B cell (primary cell): ENCODE data around the gene ASAP3. TPM values are rescaled to one million over a fixed set of nuclear protein-coding genes. Genes with fewer than 3 reads are reported as not detected.

Source experiments
- ATAC-seq: fragments of 200-7000 bp; cut with Tn5 transposase; one replicate; pipeline ENCODE4 v1.10.0; 2021; ENCODE audit warnings: low read depth, mild to moderate bottlenecking, moderate number of reproducible peaks, moderate library complexity
- CTCF ChIA-PET: fragments of 350-600 bp; sonication (Branson Sonifier 250); formaldehyde crosslinking; loops from one replicate; lab custom pipeline; 2021; ENCODE audit warnings: antibody characterized with exemption, inconsistent platforms; lab: Charles Lee
- POLR2A ChIA-PET: fragments of 350-600 bp; sonication (Branson Sonifier 250); formaldehyde crosslinking; loops from one replicate; lab custom pipeline; 2021; ENCODE audit warnings: antibody characterized with exemption; lab: Charles Lee
- DNase-seq: peaks from one replicate; pipeline ENCODE4 v3.0.0; 2013
- H2AFZ ChIP-seq: 2 replicates; pipeline ENCODE4 v1.6.1; 2012; ENCODE audit warnings: mild to moderate bottlenecking, low read depth, low read length; ENCODE audit not compliant: insufficient read depth, poor library complexity, severe bottlenecking
- H3K27ac ChIP-seq, 2 donors: 1 replicate in 1 of 2; 2 replicates in 1 of 2; pipeline ENCODE4 v1.5.1; 2012 to 2013; ENCODE audit warnings: low read length in 2 of 2, mild to moderate bottlenecking in 2 of 2, moderate library complexity in 1 of 2
- H3K27me3 ChIP-seq, 4 experiments: fragments of 200-600 bp in 1 of 4; sonication (generic) in 1 of 4; replicated peaks in 1 of 4; 1 replicate in 2 of 4; 2 replicates in 2 of 4; pipeline versions ENCODE4 v1.6.1 to v1.7.0; 2013 to 2016; ENCODE audit warnings: low read length in 3 of 4, mild to moderate bottlenecking in 2 of 4, mixed read lengths in 1 of 4, moderate library complexity in 1 of 4; ENCODE audit not compliant: insufficient read depth in 4 of 4, control insufficient read depth in 3 of 4; ENCODE audit errors: control extremely low read depth in 1 of 4
- H3K36me3 ChIP-seq, 2 experiments: replicated peaks in 1 of 2; 1 replicate in 1 of 2; 2 replicates in 1 of 2; pipeline versions ENCODE4 v1.6.1 to v1.7.1; 2013; ENCODE audit warnings: low read length in 1 of 2; ENCODE audit not compliant: insufficient read depth in 2 of 2, control insufficient read depth in 1 of 2; ENCODE audit errors: control extremely low read depth in 1 of 2, extremely low read depth in 1 of 2
- H3K4me1 ChIP-seq, 2 donors: fragments of 200-600 bp in 1 of 2; sonication (generic) in 1 of 2; 1 replicate in 1 of 2; 2 replicates in 1 of 2; pipeline versions ENCODE4 v1.5.1 to v1.6.1; 2013 to 2017; ENCODE audit warnings: low read length in 2 of 2; ENCODE audit not compliant: control insufficient read depth in 2 of 2, insufficient read depth in 2 of 2
- H3K4me2 ChIP-seq: replicated peaks from 2 replicates; pipeline ENCODE3; 2012; ENCODE audit warnings: mild to moderate bottlenecking, low read depth, low read length; ENCODE audit not compliant: poor library complexity, severe bottlenecking
- H3K4me3 ChIP-seq, 5 experiments: fragments of 200-600 bp in 1 of 5; sonication (generic) in 1 of 5; 1 replicate in 3 of 5; 2 replicates in 2 of 5; pipeline versions ENCODE4 v1.5.1 to v1.7.0; 2011 to 2016; ENCODE audit warnings: low read length in 4 of 5, mild to moderate bottlenecking in 4 of 5, low read depth in 2 of 5, control low read depth in 1 of 5, moderate library complexity in 1 of 5; ENCODE audit not compliant: insufficient read depth in 1 of 5; ENCODE audit errors: control extremely low read depth in 1 of 5, extremely low read depth in 1 of 5
- H3K79me2 ChIP-seq: fragments of 200-600 bp; sonication (generic); one replicate; pipeline ENCODE4 v1.6.0; 2016; ENCODE audit warnings: low read length; ENCODE audit not compliant: control insufficient read depth, insufficient read depth
- H3K9ac ChIP-seq: fragments of 200-600 bp; sonication (generic); 2 replicates; pipeline ENCODE4 v1.6.1; 2017; ENCODE audit warnings: mild to moderate bottlenecking, low read length, moderate library complexity
- H3K9me3 ChIP-seq, 3 donors: one replicate each; pipeline versions ENCODE4 v1.6.1 to v1.7.1; 2013; ENCODE audit warnings: low read length in 2 of 3; ENCODE audit not compliant: control insufficient read depth in 2 of 3, insufficient read depth in 1 of 3; ENCODE audit errors: control extremely low read depth in 1 of 3
- H4K20me1 ChIP-seq: 2 replicates; pipeline ENCODE4 v1.6.0; 2012; ENCODE audit warnings: mild to moderate bottlenecking, low read length; ENCODE audit not compliant: insufficient read depth, control insufficient read depth, poor library complexity, severe bottlenecking
- H3K27ac Mint-ChIP-seq: one replicate; pipeline ENCODE4 v1.8.0; 2021; ENCODE audit warnings: mixed read lengths
- H3K27me3 Mint-ChIP-seq: one replicate; pipeline ENCODE4 v1.8.0; 2021; ENCODE audit warnings: mixed read lengths
- H3K4me1 Mint-ChIP-seq: one replicate; pipeline ENCODE4 v1.8.0; 2021; ENCODE audit warnings: mixed read lengths
- H3K4me3 Mint-ChIP-seq: one replicate; pipeline ENCODE4 v1.8.0; 2021; ENCODE audit warnings: mixed read lengths
- H3K9me3 Mint-ChIP-seq: one replicate; pipeline ENCODE4 v1.8.0; 2022; ENCODE audit warnings: mixed read lengths; ENCODE audit not compliant: insufficient read depth
- EZH2 ChIP-seq: IDR thresholded peaks from 2 replicates; pipeline ENCODE4 v1.6.1; 2012; ENCODE audit warnings: borderline replicate concordance, low read depth, mild to moderate bottlenecking, moderate library complexity, low read length; ENCODE audit not compliant: insufficient read depth, poor library complexity, severe bottlenecking
- WGBS: methylation state at CpG from one replicate; pipeline ENCODE4 v1.1.5; 2013; ENCODE audit warnings: missing lambda C conversion rate; ENCODE audit not compliant: insufficient coverage; 5-methylcytosine and 5-hydroxymethylcytosine counted together
- intact Hi-C: fragments of 100-400 bp; cut with micrococcal nuclease; formaldehyde crosslinking; loops from one replicate; pipeline ENCODE4 v1.10.0; 2022
- polyA plus RNA-seq: library from polyadenylated mRNA; depleted of rRNA; stranded (reverse); fragments of >200 nt; gene quantifications from 2 replicates; pipeline ENCODE4 v1.2.3, GENCODE V29; 2012
- total RNA-seq, 2 donors: library from RNA; stranded (reverse); fragments of 120-200 nt in 1 of 2; gene quantifications; 1 replicate in 1 of 2; 2 replicates in 1 of 2; pipeline versions ENCODE4 v1.2.3 to v1.2.4, GENCODE V29; 2013 to 2022
- TF ChIP-seq, protein P1 (sequence below): fragments of 200-600 bp; IDR thresholded peaks from one replicate; pipeline ENCODE4 v1.8.0; 2022; ENCODE audit warnings: antibody characterized with exemption, mild to moderate bottlenecking

The ASAP3 gene
- total and polyA plus RNA-seq, 2 donors (not counting 1 experiment from before 2014, with no cell fraction given), result 2.9 to 11.0 TPM

DNA sequence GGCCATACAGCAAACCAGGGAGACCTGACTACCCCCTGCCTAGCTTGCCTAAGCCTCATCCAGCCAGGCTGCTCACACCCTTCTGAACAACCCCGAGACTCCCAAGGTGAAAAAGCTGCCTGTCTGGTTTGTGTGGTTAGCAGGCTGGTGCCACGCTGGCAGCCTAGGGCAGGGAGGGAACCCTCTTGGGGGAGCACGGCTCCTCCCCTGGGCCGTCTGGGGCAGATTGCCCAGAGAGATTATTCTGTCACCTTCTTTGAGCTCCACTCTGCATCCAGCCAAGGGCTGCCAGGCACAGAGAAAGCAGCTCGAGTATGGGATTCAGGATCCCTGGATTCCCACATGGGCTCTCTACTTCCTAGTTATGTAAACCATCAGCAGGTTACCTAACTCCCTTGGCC, 32.0 kb downstream of the ASAP3 start:
- no peak overlapping the region for H2AFZ ChIP-seq
- no peak overlapping the region for H3K4me3 ChIP-seq
- no peak overlapping the region for H3K4me3 Mint-ChIP-seq
- H3K4me1 ChIP-seq, result no peaks in the 10 kb centered on the region
- H3K4me1 Mint-ChIP-seq, result no peaks in the 10 kb centered on the region
- no peak for DNase-seq
- H3K79me2 ChIP-seq, result no peaks in the 10 kb centered on the region
- no peaks in the 10 kb centered on the region for H4K20me1 ChIP-seq
- H3K4me2 ChIP-seq, result no peak overlapping the region
- H3K27ac Mint-ChIP-seq, result no peak overlapping the region
- peaks cover 16% of the 10 kb centered on the region for H3K27me3 Mint-ChIP-seq
- POLR2A ChIA-PET, result interaction anchor here (0.6 kb wide), 1 partner anchor 34 kb away, joined by 3 read pairs; no protein-coding TSS in a partner anchor
- WGBS, result 0% methylated on average over 5 of the region's 5 CpGs
- no peak overlapping the region for H3K9ac ChIP-seq
- TF ChIP-seq, protein P1, sequence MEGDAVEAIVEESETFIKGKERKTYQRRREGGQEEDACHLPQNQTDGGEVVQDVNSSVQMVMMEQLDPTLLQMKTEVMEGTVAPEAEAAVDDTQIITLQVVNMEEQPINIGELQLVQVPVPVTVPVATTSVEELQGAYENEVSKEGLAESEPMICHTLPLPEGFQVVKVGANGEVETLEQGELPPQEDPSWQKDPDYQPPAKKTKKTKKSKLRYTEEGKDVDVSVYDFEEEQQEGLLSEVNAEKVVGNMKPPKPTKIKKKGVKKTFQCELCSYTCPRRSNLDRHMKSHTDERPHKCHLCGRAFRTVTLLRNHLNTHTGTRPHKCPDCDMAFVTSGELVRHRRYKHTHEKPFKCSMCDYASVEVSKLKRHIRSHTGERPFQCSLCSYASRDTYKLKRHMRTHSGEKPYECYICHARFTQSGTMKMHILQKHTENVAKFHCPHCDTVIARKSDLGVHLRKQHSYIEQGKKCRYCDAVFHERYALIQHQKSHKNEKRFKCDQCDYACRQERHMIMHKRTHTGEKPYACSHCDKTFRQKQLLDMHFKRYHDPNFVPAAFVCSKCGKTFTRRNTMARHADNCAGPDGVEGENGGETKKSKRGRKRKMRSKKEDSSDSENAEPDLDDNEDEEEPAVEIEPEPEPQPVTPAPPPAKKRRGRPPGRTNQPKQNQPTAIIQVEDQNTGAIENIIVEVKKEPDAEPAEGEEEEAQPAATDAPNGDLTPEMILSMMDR, result no peak
- no peak for TF ChIP-seq EZH2
- intact Hi-C loops, result no loop called here
- no peak for ATAC-seq
- H3K27ac ChIP-seq, result no peak overlapping the region
- H3K36me3 ChIP-seq, result no peaks in the 10 kb centered on the region
- H3K27me3 ChIP-seq, result peaks cover 0 to 4% (median 0%) of the 10 kb centered on the region in 4 experiments
- H3K9me3 ChIP-seq, result no peaks in the 10 kb centered on the region
- no peaks in the 10 kb centered on the region for H3K9me3 Mint-ChIP-seq
- CTCF ChIA-PET, result no interaction called here

- H3K9me3 Mint-ChIP-seq, result no peaks in the 10 kb centered on the region
- Histone ChIP-seq H3K9me3 (no peaks in the 10 kb centered on the region), H3K27ac (no peak overlapping the region), H4K20me1 (no peaks in the 10 kb centered on the region), H3K27me3 (no peaks in the 10 kb centered on the region), H3K9ac (no peak overlapping the region), H3K36me3 (no peaks in the 10 kb centered on the region), H3K4me1 (no peaks in the 10 kb centered on the region), H3K4me2 (no peak overlapping the region), H2AFZ (no peak overlapping the region), H3K79me2 (no peaks in the 10 kb centered on the region), H3K4me3 (no peak overlapping the region)
- WGBS, result no CpG with 5 or more reads among the region's 1 CpG
- TF ChIP-seq, protein P1, result no peak
- TF ChIP-seq EZH2, result no peak
- no peak for DNase-seq
- no peak for ATAC-seq
- ChIA-PET POLR2A (interaction anchor here (0.6 kb wide), 1 partner anchor 35 kb away, joined by 3 read pairs; no protein-coding TSS in a partner anchor), CTCF (no interaction called here)
- no peak overlapping the region for H3K4me3 Mint-ChIP-seq
- no peak overlapping the region for H3K27ac Mint-ChIP-seq
- peaks cover 11% of the 10 kb centered on the region for H3K27me3 Mint-ChIP-seq
- no peaks in the 10 kb centered on the region for H3K4me1 Mint-ChIP-seq
- intact Hi-C loops, result no loop called here
These were observed 32.5 kb downstream of the ASAP3 start for GRCh38 chr1:23451441-23451840.
